ENCODE measurements around the gene ZNF91.

- TF ChIP-seq, protein P1, sequence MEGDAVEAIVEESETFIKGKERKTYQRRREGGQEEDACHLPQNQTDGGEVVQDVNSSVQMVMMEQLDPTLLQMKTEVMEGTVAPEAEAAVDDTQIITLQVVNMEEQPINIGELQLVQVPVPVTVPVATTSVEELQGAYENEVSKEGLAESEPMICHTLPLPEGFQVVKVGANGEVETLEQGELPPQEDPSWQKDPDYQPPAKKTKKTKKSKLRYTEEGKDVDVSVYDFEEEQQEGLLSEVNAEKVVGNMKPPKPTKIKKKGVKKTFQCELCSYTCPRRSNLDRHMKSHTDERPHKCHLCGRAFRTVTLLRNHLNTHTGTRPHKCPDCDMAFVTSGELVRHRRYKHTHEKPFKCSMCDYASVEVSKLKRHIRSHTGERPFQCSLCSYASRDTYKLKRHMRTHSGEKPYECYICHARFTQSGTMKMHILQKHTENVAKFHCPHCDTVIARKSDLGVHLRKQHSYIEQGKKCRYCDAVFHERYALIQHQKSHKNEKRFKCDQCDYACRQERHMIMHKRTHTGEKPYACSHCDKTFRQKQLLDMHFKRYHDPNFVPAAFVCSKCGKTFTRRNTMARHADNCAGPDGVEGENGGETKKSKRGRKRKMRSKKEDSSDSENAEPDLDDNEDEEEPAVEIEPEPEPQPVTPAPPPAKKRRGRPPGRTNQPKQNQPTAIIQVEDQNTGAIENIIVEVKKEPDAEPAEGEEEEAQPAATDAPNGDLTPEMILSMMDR (IDR thresholded peaks at IDR 0.05): no peak
- TF ChIP-seq POLR2A (IDR thresholded peaks at IDR 0.05): no peak
Observed at GRCh38 chr19:23399443-23399842, 4.2 kb upstream of the ZNF91 start.
